Measurements from ENCODE around the gene FKBP8. TPM values are rescaled to one million over a fixed set of nuclear protein-coding genes. Genes with fewer than 3 reads are reported as not detected.

Gene FKBP8
- total RNA-seq, 2 experiments from 2014 or later: 167 to 168 TPM

DNA sequence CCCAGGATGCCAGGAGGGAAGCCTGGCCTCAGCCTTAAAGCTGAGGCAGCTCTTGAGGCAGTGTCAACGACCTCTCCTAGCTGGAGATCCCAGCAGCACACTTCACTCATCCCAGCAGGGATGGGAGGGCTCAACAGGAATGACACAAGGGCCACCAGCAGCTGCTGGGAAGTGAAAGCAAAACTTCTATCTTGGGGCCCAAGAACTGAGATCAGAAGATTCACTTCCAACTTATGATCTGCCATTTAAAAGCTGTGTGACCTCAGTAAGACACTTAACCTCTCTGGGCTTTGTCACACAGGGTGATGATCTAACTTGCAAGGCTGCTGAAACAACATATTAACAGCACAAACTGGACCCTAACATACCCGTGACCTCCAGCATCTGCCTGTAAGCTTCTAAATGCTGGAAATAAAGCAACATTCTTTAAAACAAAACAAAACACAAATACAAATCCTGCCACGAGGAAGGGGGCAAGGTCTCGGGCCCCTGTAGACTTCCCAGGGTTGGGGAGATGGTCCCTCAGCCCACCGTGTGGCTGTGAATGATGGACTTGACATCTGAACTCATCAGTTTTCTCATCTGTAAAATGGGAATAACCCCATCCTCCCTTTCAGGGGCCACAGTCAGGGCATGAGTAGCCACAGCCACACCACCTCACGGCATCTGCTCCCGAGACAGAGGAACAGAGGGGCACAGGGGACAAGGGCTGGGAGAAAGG is 44.2 kb downstream of the FKBP8 start:
- ChIA-PET CTCF (interaction anchor here (0.6 to 1.7 kb wide), 4 partner anchors 13 to 298 kb away, joined by 3 to 7 read pairs (median 6); no protein-coding TSS in a partner anchor), POLR2A (interaction anchor here (0.6 to 1.0 kb wide), 4 partner anchors 8 to 177 kb away, joined by 3 to 14 read pairs (median 6); partner anchors contain the start of gene UBA52)

DNA sequence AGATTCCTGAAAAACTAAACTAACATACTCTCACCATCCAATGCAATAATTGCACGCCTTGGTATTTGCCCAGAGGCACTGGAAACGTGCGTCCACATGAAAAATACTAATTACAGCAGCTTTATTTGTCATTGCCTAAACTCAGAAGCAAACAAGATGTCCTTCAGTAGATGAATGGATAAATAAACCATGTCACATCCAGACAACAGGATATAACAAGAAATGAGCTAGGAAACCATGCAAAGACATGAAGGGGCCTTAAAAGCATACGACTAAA is 46.5 kb downstream of the FKBP8 start:
- POLR2A ChIA-PET: interaction anchor here (0.8 to 1.8 kb wide), 4 partner anchors 15 to 74 kb away, joined by 3 to 9 read pairs (median 6); partner anchors contain the start of genes ELL and UBA52
- CTCF ChIA-PET: interaction anchor here (0.7 to 6.1 kb wide), 6 partner anchors 10 to 48 kb away, joined by 3 to 36 read pairs (median 4); no protein-coding TSS in a partner anchor

DNA sequence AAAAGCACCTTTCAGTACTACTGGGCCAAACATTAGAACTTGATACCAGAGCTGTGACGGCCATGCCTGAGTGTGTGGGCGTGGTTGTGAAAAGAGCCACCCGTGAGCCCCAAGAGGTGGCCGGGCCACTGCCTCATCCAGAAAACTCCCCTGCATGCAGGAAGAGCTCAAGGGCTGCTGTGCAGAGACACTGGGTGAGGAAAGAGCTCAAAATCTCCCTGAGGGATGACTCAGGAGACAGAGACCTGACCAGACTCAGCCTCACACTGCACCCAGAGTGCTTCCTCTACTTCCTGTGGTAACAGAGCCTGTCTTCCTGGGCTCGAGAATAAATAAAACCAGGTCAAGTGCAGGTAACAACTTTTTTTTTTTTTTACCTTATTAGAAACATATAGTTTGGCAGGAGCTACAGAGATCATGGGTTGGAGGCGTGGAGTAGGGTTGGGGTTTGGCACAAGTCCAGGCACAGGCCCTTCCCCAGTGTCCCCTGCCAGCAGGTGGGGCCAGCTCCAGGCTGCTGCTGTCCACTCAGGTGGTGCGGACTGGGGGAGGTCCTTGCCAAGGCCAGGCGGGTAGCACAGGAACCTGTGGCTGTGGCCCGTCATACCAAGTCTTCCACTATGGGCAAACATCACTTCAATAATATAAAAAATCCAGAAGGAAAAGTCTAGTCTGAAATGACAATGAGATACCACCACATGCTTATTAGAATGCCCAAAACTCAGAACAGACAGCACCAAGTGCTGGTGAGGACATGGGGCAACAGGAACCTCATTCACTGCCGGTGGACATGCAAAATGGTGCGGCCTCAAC is 47.0 kb downstream of the FKBP8 start:
- POLR2A ChIA-PET: interaction anchor here (0.8 to 1.8 kb wide), 4 partner anchors 15 to 75 kb away, joined by 3 to 9 read pairs (median 6); partner anchors contain the start of genes ELL and UBA52
- CTCF ChIA-PET: interaction anchor here (0.7 to 6.1 kb wide), 11 partner anchors 11 to 75 kb away, joined by 3 to 36 read pairs (median 3); partner anchors contain the start of gene UBA52

DNA sequence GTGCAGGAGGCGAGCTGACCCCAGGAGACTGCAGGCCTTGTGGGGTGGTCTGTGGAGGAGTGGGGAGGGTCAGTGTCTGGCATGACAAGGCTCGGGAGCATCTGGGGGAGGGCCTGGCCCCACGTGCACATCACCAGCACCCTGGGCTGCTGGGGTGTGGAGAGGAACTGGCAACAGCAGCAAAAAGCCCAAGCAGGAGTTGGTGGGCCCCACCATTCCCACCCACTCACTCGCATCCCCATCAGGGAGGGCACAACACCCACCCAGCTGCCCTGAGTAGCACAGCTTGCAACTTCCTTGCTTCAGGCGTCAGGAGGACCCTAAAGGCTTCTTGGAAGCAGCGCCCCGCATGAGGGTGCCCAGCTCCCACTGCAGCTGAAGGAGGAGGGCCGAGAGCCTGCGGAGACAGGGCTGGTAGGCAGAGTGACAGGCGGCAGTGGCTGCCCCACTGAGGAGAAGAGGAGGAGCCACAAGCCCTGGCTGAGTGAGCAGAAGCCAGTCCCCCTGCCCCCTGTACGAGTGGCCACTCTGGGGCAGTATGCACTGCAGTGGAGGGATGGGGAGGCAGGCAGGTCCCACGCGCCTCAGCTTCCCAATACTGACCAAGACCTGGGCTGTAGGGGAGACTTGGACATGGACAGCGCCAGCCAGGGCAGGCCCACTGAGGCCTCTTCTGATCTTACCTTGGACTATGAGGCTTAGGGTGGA is 48.0 kb downstream of the FKBP8 start:
- ChIA-PET CTCF (interaction anchor here (1.1 to 6.1 kb wide), 6 partner anchors 10 to 76 kb away, joined by 3 to 36 read pairs (median 6); partner anchors contain the start of gene UBA52), POLR2A (interaction anchor here (1.2 to 1.8 kb wide), 3 partner anchors 17 to 76 kb away, joined by 5 to 9 read pairs (median 7); partner anchors contain the start of genes ELL and UBA52)

DNA sequence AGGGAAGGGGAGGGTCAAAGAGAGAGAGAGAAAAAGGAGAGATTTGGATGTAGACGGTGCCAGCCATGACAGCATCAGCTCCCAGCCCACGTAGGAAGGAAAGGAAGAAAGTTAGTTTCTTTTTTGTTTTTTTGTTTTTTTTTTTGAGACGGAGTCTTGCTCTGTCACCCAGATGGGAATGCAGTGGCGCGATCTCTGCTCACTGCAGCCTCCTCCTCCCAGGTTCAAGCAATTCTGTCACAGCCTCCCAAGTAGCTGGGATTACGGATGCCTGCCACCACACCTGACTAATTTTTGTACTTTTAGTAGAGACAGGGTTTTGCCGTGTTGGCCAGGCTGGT is 49.1 kb downstream of the FKBP8 start:
- POLR2A ChIA-PET: interaction anchor here (0.6 to 1.0 kb wide), 2 partner anchors 19 to 25 kb away, joined by 3 to 4 read pairs; no protein-coding TSS in a partner anchor

DNA sequence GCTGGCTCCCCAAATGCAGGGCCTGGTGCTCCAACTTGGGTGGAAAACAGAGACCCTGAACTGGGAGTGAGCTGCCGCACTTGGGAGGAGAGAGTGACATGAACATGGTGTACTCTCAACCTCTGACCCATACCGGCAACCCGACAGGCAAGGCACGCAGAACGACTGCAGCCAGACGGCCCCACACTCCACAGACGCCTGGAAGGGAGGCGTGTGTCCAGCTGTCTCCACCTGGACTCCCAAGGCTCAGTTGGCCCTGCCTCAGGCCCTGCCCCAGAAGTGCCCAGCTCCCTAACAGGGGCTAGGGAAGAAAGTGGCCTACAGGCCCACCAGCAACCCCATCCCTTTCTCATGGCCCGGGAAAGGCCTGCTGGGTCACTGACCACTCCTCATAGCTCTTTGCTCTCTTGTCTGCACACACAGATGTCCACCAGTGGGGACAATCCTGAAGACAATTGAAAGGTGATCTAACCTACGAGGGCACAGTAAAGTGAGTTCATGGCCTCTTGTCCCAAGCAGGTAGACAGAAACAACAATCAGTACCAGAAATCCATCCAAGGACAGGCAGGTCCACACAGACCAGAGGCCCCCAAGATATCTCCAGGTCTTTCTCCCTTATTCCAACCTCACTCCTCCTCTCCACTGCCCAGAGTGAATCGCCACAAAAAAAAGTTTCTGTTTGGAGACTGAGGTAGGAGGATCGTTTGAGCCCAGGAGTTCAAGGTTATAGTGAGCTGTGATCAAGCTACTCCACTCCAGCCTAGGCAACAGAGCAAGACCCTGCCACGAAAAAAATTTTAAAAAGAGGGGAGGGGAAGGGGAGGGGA is 49.7 kb downstream of the FKBP8 start:
- CTCF ChIA-PET: interaction anchor here (0.8 to 6.1 kb wide), 4 partner anchors 12 to 27 kb away, joined by 3 to 36 read pairs (median 17); no protein-coding TSS in a partner anchor
- POLR2A ChIA-PET: interaction anchor here (1.0 kb wide), 1 partner anchor 18 kb away, joined by 3 read pairs; no protein-coding TSS in a partner anchor

More for the DNA sequence above, 49.1 kb downstream of the FKBP8 start:
- CTCF ChIA-PET: interaction anchor here (0.8 to 6.1 kb wide), 4 partner anchors 13 to 26 kb away, joined by 3 to 36 read pairs (median 17); no protein-coding TSS in a partner anchor

DNA sequence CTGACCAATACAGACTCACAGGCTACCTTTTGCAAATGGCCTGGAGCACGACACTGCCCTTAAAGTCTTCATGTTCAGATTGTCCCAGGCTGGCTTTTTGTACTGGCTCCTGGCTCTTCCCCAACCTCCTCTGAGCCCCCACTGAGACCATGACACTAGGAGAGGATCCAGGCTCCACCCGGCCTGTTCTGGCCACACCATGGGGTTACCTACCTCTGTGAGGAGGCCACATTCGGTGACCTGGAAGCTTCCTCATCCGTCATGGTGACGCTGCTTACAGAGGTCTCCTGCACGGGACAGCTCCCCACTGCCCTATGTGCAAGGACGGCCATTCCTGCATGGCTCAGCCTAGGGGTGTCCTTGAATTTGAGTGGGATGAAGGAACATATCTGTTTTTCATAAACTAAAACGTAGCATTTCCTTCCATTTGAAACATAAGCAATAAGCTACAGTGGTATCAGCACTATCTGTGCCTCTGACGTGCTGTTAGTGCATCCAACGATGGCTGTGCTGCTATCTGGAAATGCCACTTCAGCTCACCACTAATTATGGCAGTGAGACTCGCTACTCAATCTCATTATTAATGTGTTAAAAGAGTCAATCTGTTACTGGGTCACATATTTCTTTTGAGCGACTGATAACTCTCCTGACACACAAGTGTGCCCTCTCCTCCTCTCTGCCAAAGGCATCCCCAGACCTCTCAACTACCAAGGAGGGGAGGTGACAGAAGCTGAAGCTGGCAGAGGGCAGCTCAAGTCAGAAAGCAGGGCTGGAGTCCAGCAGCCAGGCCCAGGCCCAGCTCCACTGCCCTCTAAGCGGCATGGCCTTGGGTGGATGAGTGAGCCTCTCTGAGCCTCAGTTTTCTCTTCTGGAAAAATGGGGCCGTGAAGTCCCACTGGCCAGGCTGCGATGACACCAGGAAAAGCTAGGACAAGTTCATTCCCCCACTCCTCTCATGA is 51.1 kb downstream of the FKBP8 start:
- CTCF ChIA-PET: interaction anchor here (1.1 to 6.1 kb wide), 5 partner anchors 11 to 42 kb away, joined by 3 to 36 read pairs (median 10); no protein-coding TSS in a partner anchor
- POLR2A ChIA-PET: interaction anchor here (0.5 to 1.2 kb wide), 2 partner anchors 8 to 711 kb away, joined by 3 to 8 read pairs; no protein-coding TSS in a partner anchor

DNA sequence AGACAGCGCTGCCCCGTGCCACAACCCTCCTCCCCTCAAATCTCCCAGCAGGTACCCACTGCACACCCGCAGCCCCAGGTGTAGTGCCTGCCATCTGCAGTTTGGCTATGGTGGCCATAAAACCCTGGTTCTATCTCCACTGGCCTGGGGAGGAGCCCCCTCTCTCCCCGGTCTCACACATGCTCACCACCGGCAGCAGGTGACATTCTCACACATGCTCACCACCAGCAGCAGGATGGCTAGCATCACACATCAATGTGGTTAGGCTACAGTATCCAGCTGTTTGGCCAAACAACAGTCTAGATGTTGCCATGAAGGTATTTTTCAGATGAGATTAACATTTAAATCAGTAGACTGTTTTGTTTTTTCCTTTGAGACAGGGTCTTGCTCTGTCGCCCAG is 52.6 kb downstream of the FKBP8 start:
- ChIA-PET CTCF (interaction anchor here (0.6 to 0.9 kb wide), 2 partner anchors 22 to 506 kb away, joined by 3 read pairs; no protein-coding TSS in a partner anchor), POLR2A (no interaction called here)

DNA sequence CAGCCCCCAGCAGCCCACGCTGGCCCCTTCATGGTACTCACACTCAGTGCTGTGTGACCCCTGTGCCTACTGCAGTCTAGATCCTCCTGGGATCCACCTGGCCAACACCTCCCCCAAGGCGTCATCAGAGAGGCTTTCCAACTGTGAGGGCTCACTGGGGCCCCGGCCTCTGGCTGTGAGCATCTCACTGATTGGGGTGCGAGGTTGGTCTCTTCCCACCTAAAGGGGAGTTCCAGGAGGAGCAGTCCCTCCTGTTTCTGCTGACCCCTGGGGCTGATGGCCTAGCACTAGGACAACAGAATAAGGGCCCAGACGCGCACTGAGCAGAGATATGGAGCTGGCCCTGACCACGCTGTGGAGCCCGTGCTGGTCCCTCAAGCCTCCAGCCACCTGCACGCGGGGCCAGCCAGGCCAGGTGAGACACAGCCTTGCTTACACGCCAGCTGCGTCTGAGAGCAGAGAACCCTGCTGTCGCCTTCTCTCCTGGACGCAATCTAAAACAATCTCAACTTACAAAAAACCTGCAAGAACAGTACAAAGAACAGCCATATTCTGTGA is 53.7 kb downstream of the FKBP8 start:
- CTCF ChIA-PET: interaction anchor here (1.4 kb wide), 1 partner anchor 32 kb away, joined by 6 read pairs; the partner anchor contains the start of gene ELL
- POLR2A ChIA-PET: no interaction called here

DNA sequence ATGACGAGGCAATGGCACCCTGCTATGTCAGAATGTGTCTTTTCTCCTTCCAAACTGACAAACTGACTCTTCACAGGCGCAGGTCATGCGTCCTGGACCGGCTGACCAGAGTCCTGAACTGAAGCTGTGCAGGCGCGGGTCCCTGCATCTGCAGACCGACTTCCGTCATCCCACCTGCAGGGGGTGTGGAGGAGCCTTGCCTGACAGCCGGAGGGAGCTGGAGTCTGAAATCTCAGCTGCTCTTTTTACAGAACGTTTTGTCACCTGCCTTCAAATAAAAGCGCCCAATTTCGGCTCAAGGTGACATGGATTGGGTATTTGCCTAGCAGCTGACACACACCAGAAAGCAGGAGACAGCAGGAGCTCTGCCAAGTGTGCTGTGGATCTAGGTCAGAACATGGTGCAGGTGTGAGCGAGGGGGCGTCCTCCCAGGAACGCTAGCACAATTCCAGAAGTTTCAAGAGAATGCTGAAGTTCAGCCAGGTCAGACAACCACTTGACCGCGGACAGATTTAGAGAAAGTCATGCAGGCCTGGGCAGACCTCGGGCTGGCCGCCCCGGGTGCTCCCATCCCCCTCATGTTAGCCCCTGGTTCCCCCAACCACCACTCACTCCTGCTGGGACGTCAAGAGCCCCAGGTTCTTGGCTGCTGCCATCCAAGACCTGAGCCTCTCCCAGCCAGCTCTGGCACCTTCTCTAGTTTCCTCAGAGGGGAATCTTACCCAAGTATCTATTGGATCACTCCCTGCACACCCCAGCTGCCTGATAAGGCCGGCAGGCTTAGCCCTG is 54.3 kb downstream of the FKBP8 start:
- POLR2A ChIA-PET: no interaction called here
- CTCF ChIA-PET: interaction anchor here (0.9 to 1.4 kb wide), 4 partner anchors 14 to 99 kb away, joined by 3 to 6 read pairs (median 4); partner anchors contain the start of gene ELL

DNA sequence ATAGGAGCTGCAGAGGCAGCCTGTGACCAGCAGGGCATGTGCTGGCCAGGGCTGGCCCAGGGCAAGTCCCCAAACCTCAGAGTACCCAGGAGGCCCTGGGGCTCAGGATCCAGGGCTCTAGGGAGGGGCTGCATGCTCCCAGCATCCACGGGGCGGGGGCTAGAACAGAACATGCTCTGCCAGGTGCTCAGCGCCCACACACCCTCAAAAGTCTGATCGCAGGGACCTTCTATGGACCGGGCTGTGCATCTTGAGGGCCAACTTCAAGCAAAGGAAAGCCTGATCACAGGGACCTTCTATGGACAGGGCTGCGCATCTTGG is 55.0 kb downstream of the FKBP8 start:
- CTCF ChIA-PET: interaction anchor here (0.9 to 1.4 kb wide), 4 partner anchors 15 to 100 kb away, joined by 3 to 6 read pairs (median 4); partner anchors contain the start of gene ELL
- POLR2A ChIA-PET: no interaction called here

DNA sequence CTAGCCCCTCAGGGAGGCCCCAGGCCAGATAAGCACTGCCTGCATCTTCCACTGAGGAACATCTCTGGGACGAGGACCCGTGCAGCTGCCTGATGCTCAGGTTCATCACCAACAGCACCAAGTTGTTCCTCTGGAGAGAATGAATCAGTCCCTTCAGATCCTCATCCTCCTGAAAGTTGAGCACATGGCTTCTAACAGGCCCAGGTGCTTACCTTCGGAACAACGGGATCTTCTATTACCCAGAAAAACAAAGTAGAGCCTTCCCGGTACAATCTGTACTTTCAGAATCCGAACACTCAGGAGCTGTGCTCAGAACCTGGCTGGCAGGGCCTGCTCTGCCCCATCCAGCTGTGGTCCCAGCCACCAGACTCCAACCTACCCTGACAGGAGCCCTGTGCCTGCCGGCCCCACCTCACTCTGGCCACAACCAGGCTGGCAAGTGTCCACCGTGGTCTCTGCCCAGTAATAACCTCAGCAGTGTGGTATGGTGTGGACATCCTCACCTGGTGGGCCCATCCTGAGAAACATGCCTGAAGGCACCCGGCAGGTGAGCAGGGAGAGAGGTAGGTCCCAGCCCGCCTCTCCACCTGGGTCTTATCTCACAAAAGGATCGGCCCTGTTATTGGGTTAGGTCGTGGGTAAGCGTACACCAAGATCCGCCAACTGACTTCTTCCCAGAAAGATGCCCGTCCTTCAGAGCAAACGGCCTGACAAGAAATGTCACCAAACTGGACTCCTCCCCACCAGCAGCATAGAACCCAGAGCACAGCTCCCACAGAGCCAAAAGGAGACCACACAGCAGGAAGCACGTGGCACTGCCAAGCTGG is 55.6 kb downstream of the FKBP8 start:
- ChIA-PET POLR2A (no interaction called here), CTCF (interaction anchor here (0.9 to 1.4 kb wide), 4 partner anchors 16 to 100 kb away, joined by 3 to 6 read pairs (median 4); partner anchors contain the start of gene ELL)

DNA sequence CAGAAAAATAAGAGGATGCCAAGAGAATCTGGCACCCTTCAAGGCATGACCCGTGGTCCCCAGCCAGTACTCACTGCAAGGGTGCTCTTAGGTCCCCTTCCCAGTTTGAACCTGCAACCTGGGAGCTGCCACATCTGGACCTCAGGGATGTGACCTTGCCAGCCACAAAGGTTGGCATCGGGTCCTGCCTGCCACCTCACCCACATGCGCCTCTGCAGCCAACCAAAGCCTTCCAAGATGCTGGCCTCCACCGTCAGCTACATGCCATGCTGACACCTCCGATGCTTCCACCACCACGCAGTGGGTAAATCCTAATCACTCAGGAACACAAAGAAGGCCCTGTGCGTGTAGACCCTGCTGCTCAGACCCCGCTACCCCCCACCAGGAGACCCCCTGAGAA is 56.6 kb downstream of the FKBP8 start:
- POLR2A ChIA-PET: interaction anchor here (0.5 to 0.6 kb wide), 2 partner anchors 36 to 548 kb away, joined by 4 read pairs; no protein-coding TSS in a partner anchor
- CTCF ChIA-PET: interaction anchor here (1.4 to 1.9 kb wide), 2 partner anchors 10 to 12 kb away, joined by 4 to 6 read pairs; no protein-coding TSS in a partner anchor

DNA sequence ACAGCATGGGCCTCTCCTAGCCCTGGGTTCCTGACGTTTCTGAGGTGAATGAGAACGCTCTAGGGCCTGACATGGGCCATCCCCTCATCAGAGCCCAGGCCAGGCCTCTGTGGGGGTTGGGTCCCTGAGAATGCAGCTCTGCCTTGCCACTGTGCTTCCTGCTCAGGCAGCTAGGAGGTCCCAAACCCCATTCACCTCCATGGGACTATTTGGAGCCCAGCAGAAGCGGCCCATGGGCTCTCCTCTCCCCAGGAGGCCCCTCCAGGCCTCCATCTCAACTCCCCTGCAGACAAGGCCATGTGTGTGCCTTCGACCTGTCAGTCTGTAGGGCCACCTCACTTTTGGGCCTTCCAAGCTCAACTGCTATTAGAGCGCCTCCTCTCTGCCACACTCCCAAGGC is 58.4 kb downstream of the FKBP8 start:
- CTCF ChIA-PET: interaction anchor here (0.6 to 1.9 kb wide), 7 partner anchors 11 to 108 kb away, joined by 3 to 6 read pairs (median 4); partner anchors contain the start of gene UBA52
- POLR2A ChIA-PET: interaction anchor here (1.2 kb wide), 1 partner anchor 63 kb away, joined by 3 read pairs; no protein-coding TSS in a partner anchor

All from activated CD8-positive, alpha-beta memory T cell treated with anti-CD3 and anti-CD28 coated beads for 36 hours (primary cell).